ENCODE data around the gene KLHDC2. TPM values are rescaled to one million over a fixed set of nuclear protein-coding genes. Genes with fewer than 3 reads are reported as not detected.
"Not testable (repeated sequence)": the region's sequence is repeated elsewhere in the genome, so short reads cannot be mapped to it uniquely, and the experiment has no call there.

Gene KLHDC2
- total RNA-seq = 10 to 100 TPM; 38.4 to 73.2 (median 59.0) TPM

GRCh38 chr14:49767571-49768300 is at the start of gene KLHDC2:
Gene KLHDC2 (plus strand): TSS chr14:49768153. CDS start chr14:49768469, 316 bp downstream.
- H3K4me3 ChIP-seq = peak within 1 kb of the TSS; percentile 63 to 95 (median 84)
- peaks cover 7 to 24% of the 10 kb centered on the region in 2 donors for H3K4me1 ChIP-seq (replicated peaks in 1 of 2)
- H3K27ac ChIP-seq = peak within 1 kb of the TSS; percentile 92 to 99
- in situ Hi-C loops (cut with MboI; ENCODE audit: low pct_unique_long_range_greater_than_20kb in 2 of 9, low sequenced_read_pairs in 9 of 9, unreplicated experiment in 9 of 9) = loop anchor here in 3 of 9 experiments (10.0 to 25.0 kb wide), 2 partner anchors 130 to 133 kb away; partner anchors contain the start of gene DNAAF2 (in 3 of the 3)
- WGBS, 10 experiments = 0 to 1% (median 0%) methylated on average over 5 to 20 of the region's 86 CpGs; no CpG with 5 or more reads in 6 of the 10 experiments
- peak; percentile 66 to 91 (median 86) for ATAC-seq (replicated peaks in 6 of 8)

DNA sequence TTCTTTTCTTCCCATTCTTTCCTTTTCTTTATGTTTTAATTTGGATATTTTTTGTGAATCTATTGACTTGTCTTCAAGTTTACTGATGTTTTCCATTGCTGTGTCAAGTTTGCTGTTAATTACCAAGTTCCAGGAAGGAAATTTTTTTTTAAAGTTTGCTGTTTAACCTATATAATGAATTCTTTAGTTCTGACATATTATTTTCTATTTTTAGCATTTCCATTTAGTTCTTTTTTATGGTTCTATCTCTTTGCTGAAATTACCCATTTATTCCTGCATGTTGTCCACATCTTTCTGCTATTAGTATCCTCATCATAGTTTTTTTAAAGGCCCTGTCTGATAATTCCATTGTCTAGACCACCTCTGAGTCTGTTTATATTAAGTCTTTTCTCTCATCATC is 47.2 kb upstream of the KLHDC2 start:
- Histone ChIP-seq H3K27ac (no peak overlapping the region), H3K4me3 (no peak overlapping the region), H3K4me1 (replicated peaks in 1 of 2) (no peaks in the 10 kb centered on the region)
- in situ Hi-C loops (cut with MboI; ENCODE audit: low pct_unique_long_range_greater_than_20kb in 2 of 9, low sequenced_read_pairs in 9 of 9, unreplicated experiment in 9 of 9) = no loop called here
- no peak for ATAC-seq (replicated peaks in 6 of 8)

DNA sequence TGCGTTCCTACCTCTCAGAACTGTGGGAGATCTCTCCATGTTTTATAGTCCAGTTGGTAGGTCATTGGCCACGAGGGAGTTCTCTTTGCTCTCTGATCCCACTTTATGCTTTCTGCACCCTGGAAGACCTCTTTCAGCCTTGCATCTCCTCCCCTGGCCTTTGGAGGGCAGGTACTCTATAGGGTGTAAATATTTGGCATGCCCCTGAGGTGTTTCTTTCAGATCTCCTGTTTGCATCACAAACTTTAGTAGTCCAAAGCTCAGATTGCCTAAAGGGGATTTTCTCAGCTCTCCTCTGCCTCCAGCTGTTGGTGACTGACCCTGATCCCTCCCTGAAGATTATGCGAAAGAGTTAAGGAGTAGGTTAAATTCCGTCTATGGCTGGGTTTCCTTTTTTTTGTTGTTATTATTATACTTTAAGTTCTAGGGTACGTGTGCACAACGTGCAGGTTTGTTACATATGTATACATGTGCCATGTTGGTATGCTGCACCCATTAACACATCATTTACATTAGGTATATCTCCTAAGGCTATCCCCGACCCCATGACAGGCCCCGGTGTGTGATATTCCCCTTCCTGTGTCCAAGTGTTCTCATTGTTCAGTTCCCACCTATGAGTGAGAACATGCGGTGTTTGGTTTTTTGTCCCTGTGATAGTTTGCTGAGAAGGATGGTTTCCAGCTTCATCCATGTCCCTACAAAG is 46.1 kb upstream of the KLHDC2 start:
- in situ Hi-C loops (cut with MboI; ENCODE audit: low pct_unique_long_range_greater_than_20kb in 2 of 9, low sequenced_read_pairs in 9 of 9, unreplicated experiment in 9 of 9); H3K4me3 ChIP-seq; H3K4me1 ChIP-seq (replicated peaks in 1 of 2); H3K27ac ChIP-seq; ATAC-seq (replicated peaks in 6 of 8): not testable (repeated sequence)
- WGBS, 10 experiments = 47 to 92% (median 76%) methylated on average over 2 to 7 of the region's 9 CpGs; no CpG with 5 or more reads in 1 of the 10 experiments

GRCh38 chr14:49727171-49727570 is 40.8 kb upstream of the KLHDC2 start:
- in situ Hi-C loops (cut with MboI; ENCODE audit: low pct_unique_long_range_greater_than_20kb in 2 of 9, low sequenced_read_pairs in 9 of 9, unreplicated experiment in 9 of 9) = no loop called here
- H3K4me3 ChIP-seq = no peak overlapping the region
- H3K27ac ChIP-seq = no peak overlapping the region
- H3K4me1 ChIP-seq (replicated peaks in 1 of 2) = no peaks in the 10 kb centered on the region
- no peak for ATAC-seq (replicated peaks in 6 of 8)
- WGBS, 10 experiments = 48 to 100% (median 85%) methylated on average over 2 to 4 of the region's 5 CpGs

- 67 to 95% (median 83%) methylated on average over 1 to 3 of the region's 3 CpGs; no CpG with 5 or more reads in 2 of the 10 experiments for WGBS, 10 experiments
- no peak for ATAC-seq (replicated peaks in 6 of 8)
- Histone ChIP-seq H3K4me1 (replicated peaks in 1 of 2) (no peaks in the 10 kb centered on the region), H3K27ac (no peak overlapping the region), H3K4me3 (no peak overlapping the region)
- in situ Hi-C loops (cut with MboI; ENCODE audit: low pct_unique_long_range_greater_than_20kb in 2 of 9, low sequenced_read_pairs in 9 of 9, unreplicated experiment in 9 of 9) = no loop called here
These were observed 35.1 kb upstream of the KLHDC2 start for GRCh38 chr14:49732896-49733295.

GRCh38 chr14:49733836-49734235 is 34.1 kb upstream of the KLHDC2 start:
- no peak overlapping the region for H3K27ac ChIP-seq
- H3K4me3 ChIP-seq = no peak overlapping the region
- H3K4me1 ChIP-seq (replicated peaks in 1 of 2) = no peaks in the 10 kb centered on the region
- ATAC-seq (replicated peaks in 6 of 8) = no peak
- in situ Hi-C loops (cut with MboI; ENCODE audit: low pct_unique_long_range_greater_than_20kb in 2 of 9, low sequenced_read_pairs in 9 of 9, unreplicated experiment in 9 of 9) = no loop called here

- 69 to 100% (median 94%) methylated on average over 1 to 3 of the region's 4 CpGs; no CpG with 5 or more reads in 1 of the 10 experiments for WGBS, 10 experiments
- ATAC-seq (replicated peaks in 6 of 8); H3K27ac ChIP-seq; H3K4me1 ChIP-seq (replicated peaks in 1 of 2); H3K4me3 ChIP-seq; in situ Hi-C loops (cut with MboI; ENCODE audit: low pct_unique_long_range_greater_than_20kb in 2 of 9, low sequenced_read_pairs in 9 of 9, unreplicated experiment in 9 of 9): not testable (repeated sequence)
These were observed 32.3 kb upstream of the KLHDC2 start for GRCh38 chr14:49735669-49736068.

DNA sequence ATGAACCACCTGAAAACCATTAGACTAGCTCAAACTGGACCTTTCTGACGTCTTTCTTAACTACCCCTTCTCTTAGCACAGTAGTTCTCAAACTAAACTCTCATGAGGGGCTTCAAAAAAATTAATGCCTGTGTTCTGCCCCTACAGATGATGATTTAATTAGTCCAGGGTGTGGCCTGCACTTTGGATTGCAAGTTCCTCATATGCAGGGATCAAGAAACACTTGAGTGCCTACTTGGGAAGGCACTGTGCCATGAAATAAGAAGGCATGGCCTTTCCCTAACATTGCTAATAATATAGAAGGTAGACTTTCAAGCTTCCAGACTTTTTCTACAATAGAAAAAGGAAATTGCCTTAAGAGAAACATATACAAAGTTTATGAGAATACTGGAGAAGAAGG is 22.8 kb upstream of the KLHDC2 start:
- 20 to 80% (median 60%) methylated on average over 1 of the region's 1 CpG; no CpG with 5 or more reads in 3 of the 10 experiments for WGBS, 10 experiments
- no peak for ATAC-seq (replicated peaks in 6 of 8)
- in situ Hi-C loops (cut with MboI; ENCODE audit: low pct_unique_long_range_greater_than_20kb in 2 of 9, low sequenced_read_pairs in 9 of 9, unreplicated experiment in 9 of 9) = no loop called here
- no peaks in the 10 kb centered on the region for H3K4me1 ChIP-seq (replicated peaks in 1 of 2)
- no peak overlapping the region for H3K4me3 ChIP-seq
- H3K27ac ChIP-seq = no peak overlapping the region

GRCh38 chr14:49746476-49746875 is 21.5 kb upstream of the KLHDC2 start:
- in situ Hi-C loops (cut with MboI; ENCODE audit: low pct_unique_long_range_greater_than_20kb in 2 of 9, low sequenced_read_pairs in 9 of 9, unreplicated experiment in 9 of 9); ATAC-seq (replicated peaks in 6 of 8); H3K27ac ChIP-seq; H3K4me1 ChIP-seq (replicated peaks in 1 of 2); H3K4me3 ChIP-seq: not testable (repeated sequence)

DNA sequence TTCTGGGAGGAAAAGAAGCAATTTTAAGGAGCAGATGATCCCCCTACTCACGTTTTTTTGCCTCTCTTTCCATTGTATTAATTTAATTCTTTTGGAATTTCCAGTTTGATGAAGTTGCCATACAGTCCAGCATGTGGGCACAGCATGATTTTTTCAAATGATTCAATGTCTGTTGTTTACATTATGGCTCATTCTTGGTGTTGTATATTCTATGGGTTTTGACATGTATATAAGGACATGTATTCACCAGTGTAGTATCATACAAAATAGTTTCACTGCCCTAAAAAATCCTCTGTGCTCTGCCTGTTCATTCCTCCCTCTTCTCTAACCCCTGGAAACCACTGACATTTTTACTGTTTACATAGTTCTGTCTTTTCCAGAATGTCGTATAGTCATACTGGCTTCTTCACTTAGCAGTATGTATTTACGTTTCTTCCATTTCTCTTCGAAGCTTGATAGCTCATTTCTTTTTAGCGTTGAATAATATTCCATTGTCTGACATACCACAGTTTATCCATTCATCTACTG is 13.3 kb upstream of the KLHDC2 start:
- no peaks in the 10 kb centered on the region for H3K4me1 ChIP-seq (replicated peaks in 1 of 2)
- no peak overlapping the region for H3K27ac ChIP-seq
- ATAC-seq (replicated peaks in 6 of 8) = no peak
- no peak overlapping the region for H3K4me3 ChIP-seq
- 68 to 100% (median 78%) methylated on average over 1 to 5 of the region's 5 CpGs for WGBS, 10 experiments
- in situ Hi-C loops (cut with MboI; ENCODE audit: low pct_unique_long_range_greater_than_20kb in 2 of 9, low sequenced_read_pairs in 9 of 9, unreplicated experiment in 9 of 9) = loop anchor here in 1 of 9 experiments (25.0 kb wide), 1 partner anchor 117 kb away; the partner anchor contains the start of gene DNAAF2

DNA sequence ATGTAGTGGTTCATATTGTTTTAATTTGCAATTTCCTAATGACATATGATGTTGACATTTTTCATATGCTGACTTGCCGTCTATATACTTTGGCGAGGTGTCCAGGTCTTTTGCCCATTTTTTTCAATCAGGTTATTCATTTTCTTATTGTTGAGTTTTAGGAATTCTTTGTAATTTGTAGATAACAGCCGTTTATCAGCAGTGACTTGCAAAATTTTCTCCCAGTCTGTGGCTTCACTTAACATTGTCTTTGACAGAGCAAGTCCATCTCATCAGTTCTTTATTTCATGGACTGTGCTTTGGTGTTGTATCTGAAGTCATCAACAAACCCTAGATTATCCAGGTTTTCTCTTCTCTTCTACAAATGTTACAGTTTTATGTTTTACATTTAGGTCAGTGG is 12.6 kb upstream of the KLHDC2 start:
- no peak overlapping the region for H3K4me3 ChIP-seq
- in situ Hi-C loops (cut with MboI; ENCODE audit: low pct_unique_long_range_greater_than_20kb in 2 of 9, low sequenced_read_pairs in 9 of 9, unreplicated experiment in 9 of 9) = loop anchor here in 1 of 9 experiments (25.0 kb wide), 1 partner anchor 118 kb away; the partner anchor contains the start of gene DNAAF2
- WGBS, 10 experiments = 42 to 100% (median 81%) methylated on average over 1 to 3 of the region's 3 CpGs
- no peaks in the 10 kb centered on the region for H3K4me1 ChIP-seq (replicated peaks in 1 of 2)
- no peak for ATAC-seq (replicated peaks in 6 of 8)
- H3K27ac ChIP-seq = no peak overlapping the region

DNA sequence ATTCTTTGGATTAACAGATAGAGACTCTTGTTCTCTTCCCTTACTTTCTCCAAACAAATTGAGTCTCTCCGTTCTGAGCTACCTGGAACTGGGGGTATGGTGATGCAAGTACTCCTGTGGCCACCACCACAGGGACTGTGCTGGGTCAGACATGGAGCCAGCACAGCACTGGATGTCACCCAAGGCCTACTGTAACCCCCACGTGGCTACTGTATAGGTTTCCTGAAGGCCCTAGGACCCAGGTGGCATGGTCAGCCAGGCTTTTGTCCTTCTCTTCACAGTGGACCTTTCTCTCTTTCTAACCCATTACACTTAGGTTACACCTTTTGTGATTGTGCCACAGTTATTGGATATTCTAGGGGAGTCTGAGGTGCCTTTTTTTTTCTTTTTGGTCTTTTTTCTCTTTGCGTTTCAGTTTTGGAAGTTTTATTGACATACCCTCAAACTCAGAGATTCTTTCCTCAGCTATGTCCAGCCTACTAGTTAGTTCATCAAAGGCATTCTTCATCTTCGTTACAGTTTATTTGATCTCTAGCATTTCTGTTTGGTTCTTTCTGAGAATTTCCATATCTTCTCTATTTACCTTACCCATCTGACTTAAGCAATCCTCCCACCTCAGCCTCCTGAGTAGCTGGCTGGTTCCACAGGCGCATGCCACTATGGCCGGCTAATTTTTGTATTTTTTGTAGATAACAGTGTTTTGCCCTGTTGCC is 6.0 kb upstream of the KLHDC2 start:
- in situ Hi-C loops (cut with MboI; ENCODE audit: low pct_unique_long_range_greater_than_20kb in 2 of 9, low sequenced_read_pairs in 9 of 9, unreplicated experiment in 9 of 9) = loop anchor here in 3 of 9 experiments (10.0 to 25.0 kb wide), 2 partner anchors 125 to 127 kb away; partner anchors contain the start of gene DNAAF2 (in 3 of the 3)
- no peak overlapping the region for H3K4me3 ChIP-seq
- peaks cover 3 to 5% of the 10 kb centered on the region in 2 donors for H3K4me1 ChIP-seq (replicated peaks in 1 of 2)
- no peak overlapping the region for H3K27ac ChIP-seq
- no peak for ATAC-seq (replicated peaks in 6 of 8)
- 63 to 100% (median 95%) methylated on average over 1 to 6 of the region's 6 CpGs for WGBS, 10 experiments

GRCh38 chr14:49766839-49767238 is 1.1 kb upstream of the KLHDC2 start:
- H3K27ac ChIP-seq = peak overlapping the region; percentile 92 to 99
- no peak for ATAC-seq (replicated peaks in 6 of 8)
- in situ Hi-C loops (cut with MboI; ENCODE audit: low pct_unique_long_range_greater_than_20kb in 2 of 9, low sequenced_read_pairs in 9 of 9, unreplicated experiment in 9 of 9) = loop anchor here in 3 of 9 experiments (10.0 to 25.0 kb wide), 2 partner anchors 130 to 132 kb away; partner anchors contain the start of gene DNAAF2 (in 3 of the 3)
- peak overlapping the region; percentile 63 to 95 (median 84) for H3K4me3 ChIP-seq
- peaks cover 7 to 24% of the 10 kb centered on the region in 2 donors for H3K4me1 ChIP-seq (replicated peaks in 1 of 2)
- 43 to 100% (median 84%) methylated on average over 2 to 10 of the region's 10 CpGs for WGBS, 10 experiments
